ENCODE data around the gene CTNNA3. TPM values are rescaled to one million over a fixed set of nuclear protein-coding genes. Genes with fewer than 3 reads are reported as not detected.

The CTNNA3 gene
- total and polyA plus RNA-seq, 5 donors from 2014 or later, result not detected

GRCh38 chr10:67678335-67678974 lies 17.5 kb downstream of the CTNNA3 start:
- no peaks in the 10 kb centered on the region for H3K4me1 Mint-ChIP-seq

GRCh38 chr10:67676208-67676825 lies 19.7 kb downstream of the CTNNA3 start:
- DNase-seq (no peak), ATAC-seq (ENCODE audit: low read depth in 2 of 2) (no peak)
- Mint-ChIP-seq H3K27me3 (peaks cover 33% of the 10 kb centered on the region), H3K4me3 (no peak overlapping the region), H3K9me3 (peaks cover 0 to 6% (median 0%) of the 10 kb centered on the region in 7 donors), H3K36me3 (peaks cover 3% of the 10 kb centered on the region), H3K4me1 (no peaks in the 10 kb centered on the region), H3K27ac (no peak overlapping the region)
- H3K27me3 ChIP-seq (ENCODE audit: control insufficient read depth, insufficient read depth, low read length), result peaks cover 28% of the 10 kb centered on the region
- no peaks in the 10 kb centered on the region for H3K4me1 ChIP-seq (ENCODE audit: control insufficient read depth, insufficient read depth, low read length, poor library complexity, severe bottlenecking)
- H3K36me3 ChIP-seq (ENCODE audit: control insufficient read depth, insufficient read depth, low read length), result no peaks in the 10 kb centered on the region
- H3K9me3 ChIP-seq (ENCODE audit: control insufficient read depth in 2 of 2, low read length in 2 of 2), result no peaks in the 10 kb centered on the region
- H3K27ac ChIP-seq (ENCODE audit: insufficient read depth, low read length, poor library complexity, severe bottlenecking), result no peak overlapping the region
- no peak overlapping the region for H3K4me3 ChIP-seq (ENCODE audit: low read depth, low read length)

More at GRCh38 chr10:67678335-67678974, 17.5 kb downstream of the CTNNA3 start:
- H3K27me3 ChIP-seq (ENCODE audit: control insufficient read depth, insufficient read depth, low read length), result peaks cover 28% of the 10 kb centered on the region
- Mint-ChIP-seq H3K36me3 (peaks cover 3% of the 10 kb centered on the region), H3K27me3 (peaks cover 38% of the 10 kb centered on the region), H3K27ac (no peak overlapping the region), H3K9me3 (peaks cover 1 to 15% (median 5%) of the 10 kb centered on the region in 7 donors), H3K4me3 (no peak overlapping the region)
- H3K27ac ChIP-seq (ENCODE audit: insufficient read depth, low read length, poor library complexity, severe bottlenecking), result no peak overlapping the region
- H3K4me3 ChIP-seq (ENCODE audit: low read depth, low read length), result no peak overlapping the region
- DNase-seq (no peak), ATAC-seq (ENCODE audit: low read depth in 2 of 2) (no peak)
- no peaks in the 10 kb centered on the region for H3K4me1 ChIP-seq (ENCODE audit: control insufficient read depth, insufficient read depth, low read length, poor library complexity, severe bottlenecking)
- H3K9me3 ChIP-seq (ENCODE audit: control insufficient read depth in 2 of 2, low read length in 2 of 2), result peaks cover 0 to 6% of the 10 kb centered on the region in 2 experiments
- H3K36me3 ChIP-seq (ENCODE audit: control insufficient read depth, insufficient read depth, low read length), result no peaks in the 10 kb centered on the region

GRCh38 chr10:67670401-67670800 lies 25.6 kb downstream of the CTNNA3 start:
- no peaks in the 10 kb centered on the region for H3K36me3 ChIP-seq (ENCODE audit: control insufficient read depth, insufficient read depth, low read length)
- no peaks in the 10 kb centered on the region for H3K4me1 Mint-ChIP-seq
- H3K4me3 ChIP-seq (ENCODE audit: low read depth, low read length), result no peak overlapping the region
- H3K4me1 ChIP-seq (ENCODE audit: control insufficient read depth, insufficient read depth, low read length, poor library complexity, severe bottlenecking), result no peaks in the 10 kb centered on the region
- no peak for DNase-seq
- ATAC-seq (ENCODE audit: low read depth in 2 of 2), result no peak
- peaks cover 0 to 3% (median 0%) of the 10 kb centered on the region in 7 donors for H3K9me3 Mint-ChIP-seq
- H3K36me3 Mint-ChIP-seq, result peaks cover 1% of the 10 kb centered on the region
- H3K27me3 Mint-ChIP-seq, result peaks cover 8% of the 10 kb centered on the region
- H3K27ac Mint-ChIP-seq, result no peak overlapping the region
- no peak overlapping the region for H3K27ac ChIP-seq (ENCODE audit: insufficient read depth, low read length, poor library complexity, severe bottlenecking)
- no peaks in the 10 kb centered on the region for H3K9me3 ChIP-seq (ENCODE audit: control insufficient read depth in 2 of 2, low read length in 2 of 2)
- H3K4me3 Mint-ChIP-seq, result no peak overlapping the region
- peaks cover 2% of the 10 kb centered on the region for H3K27me3 ChIP-seq (ENCODE audit: control insufficient read depth, insufficient read depth, low read length)

- no peak overlapping the region for H3K27ac ChIP-seq (ENCODE audit: insufficient read depth, low read length, poor library complexity, severe bottlenecking)
- Mint-ChIP-seq H3K36me3 (no peaks in the 10 kb centered on the region), H3K4me3 (no peak overlapping the region), H3K4me1 (no peaks in the 10 kb centered on the region), H3K27ac (no peak overlapping the region), H3K9me3 (peaks cover 0 to 3% (median 0%) of the 10 kb centered on the region in 7 donors), H3K27me3 (peaks cover 11% of the 10 kb centered on the region)
- no peaks in the 10 kb centered on the region for H3K36me3 ChIP-seq (ENCODE audit: control insufficient read depth, insufficient read depth, low read length)
- H3K4me3 ChIP-seq (ENCODE audit: low read depth, low read length), result no peak overlapping the region
- ATAC-seq (ENCODE audit: low read depth in 2 of 2) (no peak), DNase-seq (no peak)
- H3K27me3 ChIP-seq (ENCODE audit: control insufficient read depth, insufficient read depth, low read length), result no peaks in the 10 kb centered on the region
- H3K9me3 ChIP-seq (ENCODE audit: control insufficient read depth in 2 of 2, low read length in 2 of 2), result no peaks in the 10 kb centered on the region
- H3K4me1 ChIP-seq (ENCODE audit: control insufficient read depth, insufficient read depth, low read length, poor library complexity, severe bottlenecking), result no peaks in the 10 kb centered on the region
These were observed 26.0 kb downstream of the CTNNA3 start for GRCh38 chr10:67669978-67670377.

GRCh38 chr10:67668448-67668847 lies 27.5 kb downstream of the CTNNA3 start:
- Mint-ChIP-seq H3K4me1 (no peaks in the 10 kb centered on the region), H3K9me3 (peaks cover 0 to 1% (median 0%) of the 10 kb centered on the region in 7 donors), H3K27ac (no peak overlapping the region), H3K27me3 (peaks cover 11% of the 10 kb centered on the region), H3K36me3 (no peaks in the 10 kb centered on the region), H3K4me3 (no peak overlapping the region)
- H3K36me3 ChIP-seq (ENCODE audit: control insufficient read depth, insufficient read depth, low read length), result no peaks in the 10 kb centered on the region
- no peaks in the 10 kb centered on the region for H3K4me1 ChIP-seq (ENCODE audit: control insufficient read depth, insufficient read depth, low read length, poor library complexity, severe bottlenecking)
- no peak for ATAC-seq (ENCODE audit: low read depth in 2 of 2)
- no peaks in the 10 kb centered on the region for H3K9me3 ChIP-seq (ENCODE audit: control insufficient read depth in 2 of 2, low read length in 2 of 2)
- no peak overlapping the region for H3K4me3 ChIP-seq (ENCODE audit: low read depth, low read length)
- DNase-seq, result no peak
- no peaks in the 10 kb centered on the region for H3K27me3 ChIP-seq (ENCODE audit: control insufficient read depth, insufficient read depth, low read length)
- H3K27ac ChIP-seq (ENCODE audit: insufficient read depth, low read length, poor library complexity, severe bottlenecking), result no peak overlapping the region

- no peaks in the 10 kb centered on the region for H3K36me3 Mint-ChIP-seq
- no peak overlapping the region for H3K4me3 Mint-ChIP-seq
- no peak for ATAC-seq (ENCODE audit: low read depth in 2 of 2)
- no peak overlapping the region for H3K27ac ChIP-seq (ENCODE audit: insufficient read depth, low read length, poor library complexity, severe bottlenecking)
- no peak overlapping the region for H3K4me3 ChIP-seq (ENCODE audit: low read depth, low read length)
- no peaks in the 10 kb centered on the region for H3K36me3 ChIP-seq (ENCODE audit: control insufficient read depth, insufficient read depth, low read length)
- H3K9me3 ChIP-seq (ENCODE audit: control insufficient read depth in 2 of 2, low read length in 2 of 2), result no peaks in the 10 kb centered on the region
- H3K27me3 ChIP-seq (ENCODE audit: control insufficient read depth, insufficient read depth, low read length), result no peaks in the 10 kb centered on the region
- DNase-seq, result no peak
- H3K27ac Mint-ChIP-seq, result no peak overlapping the region
- H3K9me3 Mint-ChIP-seq, result peaks cover 0 to 1% (median 0%) of the 10 kb centered on the region in 7 donors
- no peaks in the 10 kb centered on the region for H3K4me1 ChIP-seq (ENCODE audit: control insufficient read depth, insufficient read depth, low read length, poor library complexity, severe bottlenecking)
- H3K4me1 Mint-ChIP-seq, result no peaks in the 10 kb centered on the region
- H3K27me3 Mint-ChIP-seq, result peaks cover 11% of the 10 kb centered on the region
These were observed 29.0 kb downstream of the CTNNA3 start for GRCh38 chr10:67667035-67667425.

- H3K36me3 Mint-ChIP-seq, result no peaks in the 10 kb centered on the region
- H3K27ac ChIP-seq (ENCODE audit: insufficient read depth, low read length, poor library complexity, severe bottlenecking), result no peak overlapping the region
- H3K27me3 ChIP-seq (ENCODE audit: control insufficient read depth, insufficient read depth, low read length), result peaks cover 2% of the 10 kb centered on the region
- H3K27ac Mint-ChIP-seq, result no peak overlapping the region
- no peaks in the 10 kb centered on the region for H3K9me3 ChIP-seq (ENCODE audit: control insufficient read depth in 2 of 2, low read length in 2 of 2)
- H3K4me1 ChIP-seq (ENCODE audit: control insufficient read depth, insufficient read depth, low read length, poor library complexity, severe bottlenecking), result no peaks in the 10 kb centered on the region
- ATAC-seq (ENCODE audit: low read depth in 2 of 2) (no peak), DNase-seq (peak in 2 of 3 donors; percentile 22 to 41)
- peaks cover 0 to 1% (median 0%) of the 10 kb centered on the region in 7 donors for H3K9me3 Mint-ChIP-seq
- H3K27me3 Mint-ChIP-seq, result peaks cover 11% of the 10 kb centered on the region
- no peaks in the 10 kb centered on the region for H3K4me1 Mint-ChIP-seq
- no peak overlapping the region for H3K4me3 Mint-ChIP-seq
- no peak overlapping the region for H3K4me3 ChIP-seq (ENCODE audit: low read depth, low read length)
- H3K36me3 ChIP-seq (ENCODE audit: control insufficient read depth, insufficient read depth, low read length), result no peaks in the 10 kb centered on the region
These were observed 29.5 kb downstream of the CTNNA3 start for GRCh38 chr10:67666416-67667034.
